ENCODE measurements around the gene COPZ2. TPM values are rescaled to one million over a fixed set of nuclear protein-coding genes. Genes with fewer than 3 reads are reported as not detected.
A peak's percentile ranks its signal among the peaks of the same experiment; 100 is the strongest.
"Not testable (repeated sequence)": the region's sequence is repeated elsewhere in the genome, so short reads cannot be mapped to it uniquely, and the experiment has no call there.

The COPZ2 gene
- polyA plus RNA-seq, 3 donors = 4.2 to 12.2 (median 6.9) TPM

DNA sequence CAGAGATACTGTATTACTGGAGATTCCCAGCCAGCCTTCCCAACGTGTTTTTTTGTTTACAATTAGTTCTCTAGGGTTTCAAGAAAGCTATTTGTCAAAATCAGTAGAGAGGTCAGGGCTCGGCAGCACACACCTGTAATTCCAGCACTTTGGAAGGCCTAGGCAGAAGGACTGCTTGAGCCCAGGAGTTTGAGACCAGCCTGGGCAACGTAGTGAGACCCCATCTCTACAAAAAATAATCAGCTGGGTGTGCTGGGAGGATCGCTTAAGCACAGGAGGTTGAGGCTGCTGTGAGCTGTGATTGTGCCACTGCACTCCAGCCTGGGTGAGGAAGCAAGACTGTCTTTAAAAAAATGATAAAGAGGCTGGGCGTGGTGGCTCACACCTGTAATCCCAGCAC lies 44.3 kb upstream of the COPZ2 start:
- Mint-ChIP-seq H3K4me3 (no peak overlapping the region), H3K27me3 (ENCODE audit: low read depth in 3 of 3) (peaks cover 0 to 1% (median 0%) of the 10 kb centered on the region in 3 donors), H3K4me1 (peaks cover 4% of the 10 kb centered on the region), H3K36me3 (peaks cover under 1 to 7% of the 10 kb centered on the region in 2 donors), H3K9me3 (no peaks in the 10 kb centered on the region), H3K27ac (peak overlapping the region in 1 of 7 donors; percentile 80)
- TF ChIP-seq, protein P1, sequence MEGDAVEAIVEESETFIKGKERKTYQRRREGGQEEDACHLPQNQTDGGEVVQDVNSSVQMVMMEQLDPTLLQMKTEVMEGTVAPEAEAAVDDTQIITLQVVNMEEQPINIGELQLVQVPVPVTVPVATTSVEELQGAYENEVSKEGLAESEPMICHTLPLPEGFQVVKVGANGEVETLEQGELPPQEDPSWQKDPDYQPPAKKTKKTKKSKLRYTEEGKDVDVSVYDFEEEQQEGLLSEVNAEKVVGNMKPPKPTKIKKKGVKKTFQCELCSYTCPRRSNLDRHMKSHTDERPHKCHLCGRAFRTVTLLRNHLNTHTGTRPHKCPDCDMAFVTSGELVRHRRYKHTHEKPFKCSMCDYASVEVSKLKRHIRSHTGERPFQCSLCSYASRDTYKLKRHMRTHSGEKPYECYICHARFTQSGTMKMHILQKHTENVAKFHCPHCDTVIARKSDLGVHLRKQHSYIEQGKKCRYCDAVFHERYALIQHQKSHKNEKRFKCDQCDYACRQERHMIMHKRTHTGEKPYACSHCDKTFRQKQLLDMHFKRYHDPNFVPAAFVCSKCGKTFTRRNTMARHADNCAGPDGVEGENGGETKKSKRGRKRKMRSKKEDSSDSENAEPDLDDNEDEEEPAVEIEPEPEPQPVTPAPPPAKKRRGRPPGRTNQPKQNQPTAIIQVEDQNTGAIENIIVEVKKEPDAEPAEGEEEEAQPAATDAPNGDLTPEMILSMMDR (IDR thresholded peaks at IDR 0.05) = no peak
- Histone ChIP-seq H3K27me3 (ENCODE audit: control insufficient read depth in 2 of 2, insufficient read depth in 2 of 2, low read length in 2 of 2) (no peaks in the 10 kb centered on the region), H2AFZ (ENCODE audit: insufficient read depth, low read depth, low read length, poor library complexity, severe bottlenecking) (no peak overlapping the region), H3K9me3 (replicated peaks in 1 of 2; ENCODE audit: control insufficient read depth in 1 of 2, insufficient read depth in 1 of 2, low read length in 2 of 2) (no peaks in the 10 kb centered on the region), H3K4me1 (ENCODE audit: control insufficient read depth in 1 of 2, insufficient read depth in 2 of 2, low read length in 2 of 2) (no peaks in the 10 kb centered on the region), H4K20me1 (ENCODE audit: insufficient read depth, low read length) (peaks cover 17% of the 10 kb centered on the region), H3K27ac (ENCODE audit: low read depth in 1 of 2, low read length in 2 of 2) (no peak overlapping the region), H3K4me2 (replicated peaks; ENCODE audit: extremely low read depth, low read length, poor library complexity, severe bottlenecking) (no peak overlapping the region), H3K9ac (ENCODE audit: insufficient read depth, low read length, poor library complexity, severe bottlenecking) (no peak overlapping the region), H3K4me3 (replicated peaks in 1 of 3; ENCODE audit: low read depth in 2 of 3, low read length in 3 of 3) (no peak overlapping the region), H3K36me3 (replicated peaks in 1 of 2; ENCODE audit: control insufficient read depth in 1 of 2, insufficient read depth in 2 of 2, low read length in 2 of 2) (peaks cover under 1 to 2% of the 10 kb centered on the region in 2 donors), H3K79me2 (ENCODE audit: insufficient read depth, low read length) (peaks cover 33% of the 10 kb centered on the region)
- 100% methylated on average over 2 of the region's 5 CpGs for WGBS (ENCODE audit: insufficient coverage)
- intact Hi-C loops (cut with micrococcal nuclease) = loop anchor here (2.0 to 10.0 kb wide), 2 partner anchors 49 to 53 kb away; no protein-coding TSS in a partner anchor
- DNase-seq = no peak

DNA sequence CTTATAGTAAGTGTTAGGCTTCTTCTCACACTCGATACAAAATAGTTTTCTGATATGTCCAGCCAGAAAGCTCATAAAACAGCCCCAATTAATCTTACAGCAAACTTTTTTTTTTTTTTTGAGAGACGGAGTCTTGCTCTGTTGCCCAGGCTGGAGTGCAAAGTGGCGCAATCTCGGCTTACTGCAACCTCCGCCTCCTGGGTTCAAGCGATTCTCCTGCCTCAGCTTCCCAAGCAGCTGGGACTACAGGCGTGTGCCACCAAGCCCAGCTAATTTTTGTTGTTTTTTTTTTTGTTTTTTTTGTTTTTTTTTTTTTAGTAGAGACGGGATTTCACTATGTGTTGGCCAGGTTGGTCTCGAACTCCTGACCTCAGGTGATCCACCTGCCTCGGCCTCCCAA lies 39.6 kb upstream of the COPZ2 start:
- not testable (repeated sequence) for H2AFZ ChIP-seq (ENCODE audit: insufficient read depth, low read depth, low read length, poor library complexity, severe bottlenecking); H3K27me3 Mint-ChIP-seq (ENCODE audit: low read depth in 3 of 3); H3K9me3 ChIP-seq (replicated peaks in 1 of 2; ENCODE audit: control insufficient read depth in 1 of 2, insufficient read depth in 1 of 2, low read length in 2 of 2); H3K4me1 ChIP-seq (ENCODE audit: control insufficient read depth in 1 of 2, insufficient read depth in 2 of 2, low read length in 2 of 2); H3K4me3 Mint-ChIP-seq; H3K27ac Mint-ChIP-seq; H3K4me1 Mint-ChIP-seq; H3K4me3 ChIP-seq (replicated peaks in 1 of 3; ENCODE audit: low read depth in 2 of 3, low read length in 3 of 3); DNase-seq; H3K27ac ChIP-seq (ENCODE audit: low read depth in 1 of 2, low read length in 2 of 2); H3K4me2 ChIP-seq (replicated peaks; ENCODE audit: extremely low read depth, low read length, poor library complexity, severe bottlenecking); H3K27me3 ChIP-seq (ENCODE audit: control insufficient read depth in 2 of 2, insufficient read depth in 2 of 2, low read length in 2 of 2); H3K79me2 ChIP-seq (ENCODE audit: insufficient read depth, low read length); H3K9me3 Mint-ChIP-seq; H3K9ac ChIP-seq (ENCODE audit: insufficient read depth, low read length, poor library complexity, severe bottlenecking)
- Histone ChIP-seq H4K20me1 (ENCODE audit: insufficient read depth, low read length) (peaks cover 20% of the 10 kb centered on the region), H3K36me3 (replicated peaks in 1 of 2; ENCODE audit: control insufficient read depth in 1 of 2, insufficient read depth in 2 of 2, low read length in 2 of 2) (peaks cover 27 to 46% of the 10 kb centered on the region in 2 donors)
- peaks cover 24 to 37% of the 10 kb centered on the region in 2 donors for H3K36me3 Mint-ChIP-seq
- WGBS (ENCODE audit: insufficient coverage) = 92% methylated on average over 2 of the region's 10 CpGs
- intact Hi-C loops (cut with micrococcal nuclease) = loop anchor here in 1 of 2 donors (5.0 kb wide), 1 partner anchor 95 kb away; no protein-coding TSS in a partner anchor
